NCI-H187 (cell line): ENCODE data around the gene GUCA1A.
"Not testable (repeated sequence)": the region's sequence is repeated elsewhere in the genome, so short reads cannot be mapped to it uniquely, and the experiment has no call there.

Experiments
- DNase-seq, 2 experiments: peaks; one replicate each; lab custom pipeline; 2025; lab: John Stamatoyannopoulos, UW

GUCA1A gene

DNA sequence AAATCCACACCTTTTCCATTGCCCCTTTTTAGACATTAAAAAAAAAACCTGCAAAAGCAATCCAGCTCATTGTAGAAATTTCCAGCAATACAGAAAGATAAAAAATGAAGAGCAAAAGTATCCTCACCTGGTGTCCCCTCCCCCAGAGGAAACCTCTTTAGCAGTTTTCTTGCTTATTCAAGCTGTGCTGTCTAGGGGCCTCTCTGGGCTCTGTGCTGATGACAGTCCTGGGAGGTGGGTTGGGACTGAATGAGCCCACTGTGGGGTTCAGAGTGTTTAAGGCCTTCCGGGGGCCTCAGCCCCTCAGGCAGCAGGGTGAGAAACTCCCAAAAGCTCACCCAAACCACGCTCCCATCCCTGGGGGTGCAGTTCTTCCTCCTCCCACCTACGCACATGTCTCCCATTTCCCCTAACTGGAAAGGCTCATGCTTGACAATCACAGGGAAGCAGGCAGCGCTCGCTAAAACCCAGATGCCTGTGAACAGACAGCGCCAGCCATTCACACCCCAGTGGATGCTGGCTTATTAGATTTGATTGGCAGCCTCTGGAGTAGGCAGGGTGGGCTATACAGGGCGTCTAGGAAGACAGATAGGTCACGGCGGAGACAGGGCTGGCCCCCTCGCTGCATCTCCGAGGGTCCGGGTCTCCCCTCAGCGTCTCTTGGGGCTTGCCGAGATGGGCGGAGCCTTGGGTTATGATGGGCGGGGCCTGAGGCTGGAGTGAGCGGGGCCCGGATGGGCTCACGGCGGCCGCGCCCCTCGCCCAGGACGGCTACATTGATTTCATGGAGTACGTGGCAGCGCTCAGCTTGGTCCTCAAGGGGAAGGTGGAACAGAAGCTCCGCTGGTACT lies 4.6 kb downstream of the GUCA1A start:
- DNase-seq: no peak

GRCh38 chr6:42179261-42179944 lies 6.2 kb downstream of the GUCA1A start:
- no peak for DNase-seq

DNA sequence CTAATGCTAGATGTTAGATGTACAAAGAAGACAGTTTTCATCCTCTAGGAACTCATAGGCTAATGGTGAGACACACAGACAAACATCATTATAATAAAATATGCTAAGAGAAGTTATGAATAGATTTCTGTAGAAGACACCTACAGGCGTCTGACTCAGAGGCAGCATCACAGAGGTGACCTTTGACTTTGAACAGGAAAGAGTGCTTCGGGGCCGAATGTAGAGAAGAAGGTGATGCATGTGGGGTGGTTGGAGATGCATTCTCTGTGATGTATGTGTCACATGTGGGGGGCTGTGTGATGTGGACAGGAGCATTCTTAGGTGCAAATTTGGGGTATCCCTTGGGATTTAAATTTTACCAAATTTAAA lies 6.8 kb downstream of the GUCA1A start:
- DNase-seq: no peak

DNA sequence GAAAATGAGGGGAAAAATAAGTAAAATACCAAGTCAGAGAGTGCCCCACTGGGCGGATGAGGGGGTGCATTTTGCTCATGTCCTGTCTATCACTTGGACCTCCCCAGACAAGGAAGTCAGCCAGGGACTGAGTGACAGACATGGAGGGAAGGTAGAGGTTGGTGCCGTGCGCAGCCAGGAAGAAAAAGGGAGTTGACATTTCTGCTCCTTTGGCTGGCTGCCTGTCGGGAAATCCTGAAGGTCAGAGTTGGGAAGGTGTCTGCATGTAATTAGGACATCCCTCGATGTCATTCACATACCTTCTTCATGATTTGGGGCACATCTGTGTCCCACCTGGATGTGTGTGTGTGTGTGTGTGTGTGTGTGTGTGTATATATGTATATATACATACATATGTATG lies 8.9 kb downstream of the GUCA1A start:
- DNase-seq: no peak

- DNase-seq: no peak
These were observed 11.3 kb downstream of the GUCA1A start for GRCh38 chr6:42184475-42184874.

GRCh38 chr6:42185597-42185996 lies 12.4 kb downstream of the GUCA1A start:
- no peak for DNase-seq

- no peak for DNase-seq
These were observed 15.2 kb downstream of the GUCA1A start for GRCh38 chr6:42188406-42188805.

- no peak for DNase-seq
These were observed 17.5 kb downstream of the GUCA1A start for GRCh38 chr6:42190554-42191183.

- not testable (repeated sequence) for DNase-seq
These were observed 19.2 kb downstream of the GUCA1A start for GRCh38 chr6:42192385-42192784.

DNA sequence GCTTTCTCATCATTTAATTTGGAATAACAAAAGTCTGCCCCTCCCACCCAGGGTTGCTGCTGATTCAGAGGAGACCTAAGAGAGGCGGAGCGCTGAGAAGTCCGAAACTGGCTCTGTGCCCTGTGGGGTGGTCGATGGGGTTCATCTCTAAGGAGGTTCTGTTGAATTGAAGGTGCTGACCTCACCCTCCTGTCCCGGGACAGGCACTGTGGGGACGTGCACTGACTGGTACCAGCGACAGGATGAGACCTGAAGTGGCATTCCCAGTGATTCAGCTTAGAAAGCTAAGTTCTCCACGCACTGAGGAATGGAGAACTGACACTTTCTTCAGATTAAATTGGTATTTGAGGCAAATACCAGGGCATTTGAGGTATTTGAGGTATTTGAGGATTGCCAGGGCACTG lies 20.3 kb downstream of the GUCA1A start:
- no peak for DNase-seq

DNA sequence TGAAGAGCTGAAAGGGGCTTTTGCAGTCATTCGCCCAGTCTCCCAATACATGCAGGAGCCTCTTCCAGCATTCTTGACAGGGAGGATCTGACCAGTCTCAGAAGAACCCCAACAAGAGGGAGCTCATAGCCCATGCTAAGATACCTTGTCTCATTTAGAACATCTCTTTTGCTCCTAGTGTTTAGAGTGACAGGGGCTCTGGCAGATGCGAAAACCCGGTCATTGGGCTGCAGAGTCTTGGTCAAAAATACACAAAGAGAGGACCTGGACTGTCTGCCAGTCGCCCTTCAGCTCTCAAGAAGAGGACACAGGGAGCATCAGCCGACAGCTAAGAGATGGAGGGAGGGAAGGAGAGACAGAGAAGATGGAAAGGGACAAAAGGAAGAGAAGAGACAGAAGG lies 20.9 kb downstream of the GUCA1A start:
- no peak for DNase-seq

GRCh38 chr6:42195415-42195814 lies 22.3 kb downstream of the GUCA1A start:
- no peak for DNase-seq

DNA sequence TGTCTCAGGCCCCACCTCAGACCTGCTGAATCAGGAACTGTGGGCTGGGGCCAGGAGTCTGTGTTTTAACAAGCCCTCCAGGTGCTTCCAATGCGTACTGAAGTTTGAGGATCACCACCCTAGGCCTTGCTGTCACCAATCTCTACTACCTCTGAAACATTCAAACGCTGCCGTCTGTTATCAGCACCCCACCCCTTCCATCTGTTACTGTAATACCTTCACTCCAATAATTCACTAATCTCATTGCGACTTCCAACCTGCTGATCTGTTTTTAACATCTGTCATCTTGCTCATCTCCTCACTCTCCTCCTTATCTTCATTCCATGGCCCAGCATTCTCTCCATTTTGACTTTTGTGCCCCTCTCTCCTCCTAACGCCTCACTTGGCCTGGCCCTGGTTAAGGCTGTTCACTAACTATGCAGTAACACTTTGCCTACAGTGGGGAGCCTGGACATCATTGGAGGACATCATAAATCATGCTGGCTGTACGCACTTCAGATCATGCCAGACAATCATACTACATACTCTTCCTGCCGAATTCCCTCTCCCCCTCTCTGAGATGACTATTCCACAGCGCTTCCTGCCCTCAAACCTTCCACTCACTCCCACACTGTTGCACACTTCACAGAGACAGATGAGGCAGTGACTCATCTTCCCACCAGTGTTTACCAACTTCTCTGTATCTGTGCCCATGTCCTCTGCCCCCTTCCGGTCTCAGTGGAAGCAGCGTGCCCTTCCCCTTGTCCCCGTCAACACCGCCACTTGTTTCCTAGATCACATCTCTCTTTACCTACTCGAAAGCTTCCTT lies 24.6 kb downstream of the GUCA1A start:
- no peak for DNase-seq

DNA sequence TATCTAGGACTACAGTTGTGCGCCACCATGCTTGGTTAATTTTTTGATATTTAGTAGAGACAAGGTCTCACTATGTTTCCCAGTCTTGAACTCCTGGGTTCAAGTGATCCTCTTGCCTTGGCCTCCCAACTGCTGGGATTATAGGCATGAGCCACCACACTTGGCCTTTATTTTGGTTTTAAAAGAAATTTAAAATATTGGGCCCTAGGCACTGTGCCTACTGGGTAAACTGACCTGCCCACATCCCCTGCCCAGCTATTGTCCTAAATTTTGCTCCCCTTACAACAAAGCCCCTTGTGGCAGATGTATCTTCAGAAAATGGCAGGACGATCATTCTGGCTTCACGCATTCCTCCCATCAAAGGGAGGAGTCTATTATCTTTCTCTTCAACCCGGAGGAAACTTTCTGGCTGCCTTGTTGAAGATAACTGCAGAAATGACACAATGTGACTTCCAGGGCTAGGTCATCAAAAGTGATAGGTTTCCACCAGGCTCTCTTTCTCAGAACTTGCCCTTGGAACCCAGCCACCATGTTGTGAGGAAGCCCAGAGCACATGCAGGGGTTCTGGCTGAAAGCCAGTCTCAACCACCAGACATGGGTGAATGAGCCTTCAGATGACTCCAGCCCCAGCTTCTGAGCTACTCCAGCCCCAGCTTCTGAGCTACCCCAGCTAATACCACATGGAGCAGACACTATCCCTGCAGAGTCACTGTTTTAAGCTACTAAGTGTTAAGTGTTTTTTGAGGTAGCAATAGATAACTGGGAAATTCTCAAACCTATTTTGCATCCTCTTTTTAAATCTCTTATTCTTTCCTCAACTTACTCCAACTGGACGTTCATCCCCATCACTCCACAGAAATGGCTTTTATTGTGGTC lies 26.2 kb downstream of the GUCA1A start:
- no peak for DNase-seq

DNA sequence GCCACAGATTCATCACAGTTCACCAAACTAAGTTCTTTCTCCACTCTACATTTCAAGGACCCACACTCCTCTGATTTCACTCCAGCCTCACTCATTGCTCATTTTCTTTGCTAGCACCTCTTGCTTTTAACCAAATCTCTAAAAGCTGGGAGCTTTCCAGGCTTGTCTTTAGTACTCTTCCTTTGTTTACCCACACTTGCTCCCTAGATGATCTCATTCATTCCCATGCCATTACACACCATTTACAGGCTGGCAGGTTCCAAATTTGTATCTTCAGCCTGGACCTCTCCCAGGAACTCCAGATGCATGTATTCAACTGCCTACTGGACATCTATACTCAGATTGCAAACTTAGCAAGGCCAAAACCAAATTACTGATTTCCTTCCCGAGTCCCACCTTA lies 26.9 kb downstream of the GUCA1A start:
- no peak for DNase-seq

- no peak for DNase-seq
These were observed 28.2 kb downstream of the GUCA1A start for GRCh38 chr6:42201382-42201781.

DNA sequence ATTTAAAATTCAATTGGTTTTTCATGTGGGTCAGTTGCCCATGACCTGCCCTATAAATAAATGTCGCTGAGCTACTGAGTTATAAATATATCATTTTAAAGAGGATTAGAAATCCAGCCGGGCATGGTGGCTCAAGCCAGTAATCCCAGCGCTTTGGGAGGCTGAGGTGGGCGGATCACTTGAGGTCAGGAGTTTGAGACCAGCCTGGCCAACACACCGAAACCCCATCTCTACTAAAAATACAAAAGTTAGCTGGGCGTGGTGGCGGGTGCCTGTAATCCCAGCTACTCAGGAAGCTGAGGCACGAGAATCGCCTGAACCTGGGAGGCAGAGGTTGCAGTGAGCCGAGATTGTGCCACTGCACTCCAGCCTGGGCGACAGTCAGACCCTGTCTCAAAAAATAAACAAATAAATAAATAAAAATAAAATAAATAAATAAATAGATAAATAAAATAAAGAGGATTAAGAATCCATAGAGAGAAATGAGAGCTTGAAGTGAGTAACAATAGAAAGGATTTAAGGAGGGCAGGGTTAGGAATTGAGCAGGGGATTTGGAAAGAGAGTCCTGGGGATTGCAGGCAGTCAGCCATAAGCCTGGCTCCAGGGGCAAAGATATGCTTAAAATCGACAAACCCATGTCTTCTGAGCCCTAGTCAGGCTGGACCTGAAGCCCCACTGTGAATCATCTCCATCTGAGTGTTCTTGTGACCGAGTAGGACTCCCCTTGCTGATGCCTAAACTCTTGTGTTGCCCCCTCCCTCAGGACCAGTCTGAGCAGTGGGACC lies 29.2 kb downstream of the GUCA1A start:
- DNase-seq: not testable (repeated sequence)

DNA sequence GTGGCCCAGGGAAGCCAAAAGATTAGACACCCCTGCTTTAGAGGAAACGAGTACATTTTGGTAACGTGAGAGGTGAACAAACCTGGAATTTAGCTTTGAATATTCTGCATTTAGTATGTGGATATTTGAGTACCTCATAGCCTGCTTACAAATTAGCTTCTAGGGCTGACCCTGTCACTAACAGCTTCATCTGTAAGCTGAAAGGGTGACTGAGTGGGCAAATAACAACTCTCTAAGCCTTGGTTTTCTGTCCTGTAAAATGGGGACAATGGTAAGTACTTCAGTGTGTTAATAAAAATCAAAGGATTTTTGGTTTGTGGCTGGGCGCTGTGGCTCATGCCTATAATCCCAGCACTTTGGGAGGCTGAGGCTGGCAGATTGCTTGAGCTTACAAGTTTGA lies 30.0 kb downstream of the GUCA1A start:
- no peak for DNase-seq

- DNase-seq: no peak
These were observed 31.7 kb downstream of the GUCA1A start for GRCh38 chr6:42204768-42205282.

- DNase-seq: not testable (repeated sequence)
These were observed 34.4 kb downstream of the GUCA1A start for GRCh38 chr6:42207559-42207958.
